Osteoblast (primary cell): ENCODE results near the gene TALDO1. TPM values are rescaled to one million over a fixed set of nuclear protein-coding genes. Genes with fewer than 3 reads are reported as not detected.
"Not testable (repeated sequence)": the region's sequence is repeated elsewhere in the genome, so short reads cannot be mapped to it uniquely, and the experiment has no call there.

Experiments
- DNase-seq: peaks from one replicate; pipeline ENCODE4 v3.0.0; 2011; ENCODE audit warnings: low spot score, mixed read lengths; ENCODE audit not compliant: insufficient read length; ENCODE audit errors: missing footprints
- H2AFZ ChIP-seq: 2 replicates; pipeline ENCODE4 v1.6.0; 2011; ENCODE audit warnings: mild to moderate bottlenecking, low read length
- H3K27ac ChIP-seq: 2 replicates; pipeline ENCODE4 v1.5.1; 2011; ENCODE audit warnings: mild to moderate bottlenecking, low read depth, low read length, moderate library complexity
- H3K27me3 ChIP-seq: 2 replicates; pipeline ENCODE4 v1.6.0; 2012; ENCODE audit warnings: mild to moderate bottlenecking, control low read depth, inconsistent platforms, low read length, moderate library complexity; ENCODE audit not compliant: insufficient read depth
- H3K36me3 ChIP-seq: 2 replicates; pipeline ENCODE4 v1.5.1; 2011; ENCODE audit warnings: mild to moderate bottlenecking, low read length, control low read depth, moderate library complexity; ENCODE audit not compliant: insufficient read depth
- H3K4me1 ChIP-seq: 2 replicates; pipeline ENCODE4 v1.5.1; 2011; ENCODE audit warnings: mild to moderate bottlenecking, low read length, control low read depth, moderate library complexity; ENCODE audit not compliant: insufficient read depth
- H3K4me2 ChIP-seq: 2 replicates; pipeline ENCODE4 v1.6.0; 2011; ENCODE audit warnings: mild to moderate bottlenecking, low read length; ENCODE audit not compliant: insufficient read depth
- H3K4me3 ChIP-seq: fragments of 200-600 bp; sonication (generic); 3 replicates; pipeline ENCODE4 v1.5.1; 2012; ENCODE audit warnings: mild to moderate bottlenecking, low read length, inconsistent platforms; ENCODE audit not compliant: insufficient read depth
- H3K79me2 ChIP-seq: 2 replicates; pipeline ENCODE4 v1.6.0; 2012; ENCODE audit warnings: mild to moderate bottlenecking, low read length, control low read depth, inconsistent platforms; ENCODE audit not compliant: insufficient read depth
- H3K9me3 ChIP-seq: 2 replicates; pipeline ENCODE4 v1.5.1; 2011; ENCODE audit warnings: low read depth, low read length, control low read depth
- H4K20me1 ChIP-seq: 2 replicates; pipeline ENCODE4 v1.6.0; 2012; ENCODE audit warnings: mild to moderate bottlenecking, low read length, control low read depth; ENCODE audit not compliant: insufficient read depth
- total RNA-seq: library from RNA; depleted of rRNA; stranded (reverse); fragments of >200 nt; gene quantifications from 2 replicates; pipeline ENCODE4 v1.2.3, GENCODE V29; 2012
- TF ChIP-seq, protein P1 (sequence below): IDR thresholded peaks from 2 replicates; pipeline ENCODE4 v1.5.1; 2011; ENCODE audit warnings: mild to moderate bottlenecking, low read depth, low read length, moderate library complexity; ENCODE audit errors: extremely low read depth

Gene TALDO1
- total RNA-seq, 1 donor, result 204 TPM

DNA sequence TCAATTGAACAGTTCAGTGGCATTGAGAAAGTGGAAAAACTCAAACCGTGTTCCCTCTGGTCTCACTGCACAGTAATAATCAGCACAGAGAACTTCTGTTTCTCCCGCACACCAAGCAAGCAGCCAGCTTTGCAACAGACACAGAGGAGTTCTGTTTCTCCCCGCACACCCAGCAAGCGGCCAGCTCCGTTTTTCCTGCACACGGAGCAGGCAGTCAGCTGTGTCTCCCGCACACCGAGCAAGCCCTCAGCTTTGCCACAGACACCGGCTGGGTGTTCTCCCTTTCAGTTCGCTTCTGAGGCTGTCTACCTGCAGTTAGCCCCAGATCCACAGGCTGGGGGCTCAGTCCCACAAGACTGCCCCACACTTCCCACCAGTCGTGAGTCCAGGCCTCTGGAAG lies 9.9 kb upstream of the TALDO1 start:
- no peak overlapping the region for H3K4me3 ChIP-seq
- peak; percentile 42 for DNase-seq
- H3K27me3 ChIP-seq, result peaks cover 15% of the 10 kb centered on the region
- H2AFZ ChIP-seq, result peak overlapping the region; percentile 59
- H4K20me1 ChIP-seq, result no peaks in the 10 kb centered on the region
- no peaks in the 10 kb centered on the region for H3K36me3 ChIP-seq
- H3K27ac ChIP-seq, result no peak overlapping the region
- H3K79me2 ChIP-seq, result no peaks in the 10 kb centered on the region
- TF ChIP-seq, protein P1, sequence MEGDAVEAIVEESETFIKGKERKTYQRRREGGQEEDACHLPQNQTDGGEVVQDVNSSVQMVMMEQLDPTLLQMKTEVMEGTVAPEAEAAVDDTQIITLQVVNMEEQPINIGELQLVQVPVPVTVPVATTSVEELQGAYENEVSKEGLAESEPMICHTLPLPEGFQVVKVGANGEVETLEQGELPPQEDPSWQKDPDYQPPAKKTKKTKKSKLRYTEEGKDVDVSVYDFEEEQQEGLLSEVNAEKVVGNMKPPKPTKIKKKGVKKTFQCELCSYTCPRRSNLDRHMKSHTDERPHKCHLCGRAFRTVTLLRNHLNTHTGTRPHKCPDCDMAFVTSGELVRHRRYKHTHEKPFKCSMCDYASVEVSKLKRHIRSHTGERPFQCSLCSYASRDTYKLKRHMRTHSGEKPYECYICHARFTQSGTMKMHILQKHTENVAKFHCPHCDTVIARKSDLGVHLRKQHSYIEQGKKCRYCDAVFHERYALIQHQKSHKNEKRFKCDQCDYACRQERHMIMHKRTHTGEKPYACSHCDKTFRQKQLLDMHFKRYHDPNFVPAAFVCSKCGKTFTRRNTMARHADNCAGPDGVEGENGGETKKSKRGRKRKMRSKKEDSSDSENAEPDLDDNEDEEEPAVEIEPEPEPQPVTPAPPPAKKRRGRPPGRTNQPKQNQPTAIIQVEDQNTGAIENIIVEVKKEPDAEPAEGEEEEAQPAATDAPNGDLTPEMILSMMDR, result no peak
- peak overlapping the region; percentile 39 for H3K4me2 ChIP-seq
- H3K9me3 ChIP-seq, result no peaks in the 10 kb centered on the region
- no peaks in the 10 kb centered on the region for H3K4me1 ChIP-seq

DNA sequence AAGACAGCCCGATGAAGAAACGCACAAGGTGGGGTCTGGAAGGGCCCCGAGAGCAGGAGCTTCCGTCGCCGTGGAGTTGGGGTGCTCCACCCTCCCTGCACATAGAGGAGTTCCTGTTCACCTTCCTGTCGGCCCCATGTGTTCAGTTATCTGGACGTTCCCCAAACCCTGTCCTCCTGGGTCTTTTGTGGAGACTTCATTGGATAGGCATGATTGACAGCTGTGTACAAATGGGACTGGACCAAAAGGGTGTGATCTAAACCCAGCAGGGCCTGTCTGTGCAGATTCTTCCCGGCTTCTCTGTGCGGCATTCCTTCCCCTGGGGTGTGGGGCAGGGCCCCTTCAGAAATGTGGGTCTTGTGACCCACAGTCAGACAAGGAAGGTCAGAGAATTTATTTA lies 9.4 kb upstream of the TALDO1 start:
- not testable (repeated sequence) for H2AFZ ChIP-seq, H3K79me2 ChIP-seq, H3K4me3 ChIP-seq, H3K4me1 ChIP-seq, DNase-seq, H3K4me2 ChIP-seq, H4K20me1 ChIP-seq, H3K9me3 ChIP-seq, H3K36me3 ChIP-seq, H3K27ac ChIP-seq
- peaks cover 15% of the 10 kb centered on the region for H3K27me3 ChIP-seq

DNA sequence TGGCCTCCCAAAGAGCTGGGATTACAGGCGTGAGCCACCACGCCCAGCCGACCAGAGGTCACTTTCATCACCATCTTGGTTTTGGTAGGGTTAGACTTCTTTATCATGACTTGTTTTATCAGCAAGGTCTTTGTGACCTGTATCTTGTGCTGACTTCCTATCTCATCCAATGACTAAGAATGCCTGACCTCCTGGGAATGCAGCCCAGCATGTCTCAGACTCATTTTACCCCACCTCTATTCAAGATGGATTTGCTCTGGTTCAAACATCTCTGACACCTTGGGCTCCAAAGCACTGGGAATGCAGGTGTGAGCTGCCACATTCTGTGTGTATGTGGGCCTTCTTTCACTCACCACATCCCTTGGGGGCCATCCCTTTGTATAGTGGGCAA lies 5.1 kb upstream of the TALDO1 start:
- Histone ChIP-seq H3K36me3 (no peaks in the 10 kb centered on the region), H3K27ac (no peak overlapping the region), H3K4me3 (no peak overlapping the region), H4K20me1 (no peaks in the 10 kb centered on the region), H3K27me3 (peaks cover 10% of the 10 kb centered on the region), H3K4me2 (no peak overlapping the region), H3K9me3 (no peaks in the 10 kb centered on the region), H3K79me2 (no peaks in the 10 kb centered on the region), H2AFZ (no peak overlapping the region), H3K4me1 (peaks cover 6% of the 10 kb centered on the region)
- DNase-seq, result peak; percentile 6
- TF ChIP-seq, protein P1, result no peak

DNA sequence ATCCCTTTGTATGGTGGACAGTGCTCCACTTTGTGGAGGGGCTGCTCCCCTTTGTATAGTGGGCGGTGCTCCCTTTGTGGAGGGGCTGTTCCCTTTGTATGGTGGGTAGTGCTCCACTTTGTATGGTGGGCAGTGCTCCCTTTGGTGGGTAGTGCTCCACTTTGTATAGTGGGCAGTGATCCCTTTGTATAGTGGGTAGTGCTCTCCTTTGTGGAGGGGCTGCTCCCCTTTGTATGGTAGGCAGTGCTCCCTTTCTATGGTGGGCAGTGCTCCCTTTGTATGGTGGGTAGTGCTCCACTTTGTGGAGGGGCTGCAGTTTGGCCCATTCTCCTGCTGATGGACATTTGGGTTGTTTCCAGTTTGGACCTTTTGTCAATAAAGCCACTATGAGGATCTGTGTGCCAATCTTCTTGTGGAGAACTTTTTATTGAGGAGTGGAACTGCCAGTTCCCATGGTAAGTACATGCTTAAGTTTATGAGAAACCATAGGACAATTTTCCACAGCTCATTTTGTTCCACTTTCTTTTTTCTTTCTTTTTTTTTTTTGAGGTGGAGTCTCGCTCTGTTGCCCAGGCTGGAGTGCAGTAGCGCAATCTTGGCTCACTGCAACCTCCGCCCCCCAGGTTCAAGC lies 4.6 kb upstream of the TALDO1 start:
- no peak for DNase-seq
- no peaks in the 10 kb centered on the region for H4K20me1 ChIP-seq
- peaks cover 5% of the 10 kb centered on the region for H3K27me3 ChIP-seq
- H3K4me2 ChIP-seq, result no peak overlapping the region
- H3K9me3 ChIP-seq, result no peaks in the 10 kb centered on the region
- H3K27ac ChIP-seq, result no peak overlapping the region
- no peaks in the 10 kb centered on the region for H3K36me3 ChIP-seq
- peaks cover 6% of the 10 kb centered on the region for H3K4me1 ChIP-seq
- peaks cover 5% of the 10 kb centered on the region for H3K79me2 ChIP-seq
- TF ChIP-seq, protein P1, result no peak
- H2AFZ ChIP-seq, result no peak overlapping the region
- H3K4me3 ChIP-seq, result no peak overlapping the region
